ENCODE results near the gene ADK. TPM values are rescaled to one million over a fixed set of nuclear protein-coding genes. Genes with fewer than 3 reads are reported as not detected.

ADK gene
- total RNA-seq, 1 donor from 2014 or later = 39.4 TPM

DNA sequence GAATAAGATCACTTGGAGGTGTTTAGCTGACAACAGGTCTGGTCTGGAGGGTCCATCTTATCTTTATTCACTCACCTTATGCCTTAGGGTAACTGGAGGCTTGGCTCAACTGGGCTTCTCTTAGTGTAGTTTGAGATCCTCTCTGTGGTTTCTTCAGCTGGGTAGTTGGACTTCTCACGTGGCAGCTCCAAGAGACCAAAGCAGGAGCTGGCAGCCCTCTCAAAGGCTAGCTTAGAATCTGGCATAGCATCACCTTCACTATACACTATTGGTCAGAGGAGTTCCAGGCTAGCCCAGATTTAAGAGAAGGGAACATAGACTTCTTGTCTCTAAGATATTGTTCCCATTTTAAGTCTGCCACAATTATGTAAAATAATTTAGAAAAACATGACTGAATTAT, 16.4 kb downstream of the ADK start:
- DNase-seq (ENCODE audit: low read depth) = no peak
- TF ChIP-seq, protein P1, sequence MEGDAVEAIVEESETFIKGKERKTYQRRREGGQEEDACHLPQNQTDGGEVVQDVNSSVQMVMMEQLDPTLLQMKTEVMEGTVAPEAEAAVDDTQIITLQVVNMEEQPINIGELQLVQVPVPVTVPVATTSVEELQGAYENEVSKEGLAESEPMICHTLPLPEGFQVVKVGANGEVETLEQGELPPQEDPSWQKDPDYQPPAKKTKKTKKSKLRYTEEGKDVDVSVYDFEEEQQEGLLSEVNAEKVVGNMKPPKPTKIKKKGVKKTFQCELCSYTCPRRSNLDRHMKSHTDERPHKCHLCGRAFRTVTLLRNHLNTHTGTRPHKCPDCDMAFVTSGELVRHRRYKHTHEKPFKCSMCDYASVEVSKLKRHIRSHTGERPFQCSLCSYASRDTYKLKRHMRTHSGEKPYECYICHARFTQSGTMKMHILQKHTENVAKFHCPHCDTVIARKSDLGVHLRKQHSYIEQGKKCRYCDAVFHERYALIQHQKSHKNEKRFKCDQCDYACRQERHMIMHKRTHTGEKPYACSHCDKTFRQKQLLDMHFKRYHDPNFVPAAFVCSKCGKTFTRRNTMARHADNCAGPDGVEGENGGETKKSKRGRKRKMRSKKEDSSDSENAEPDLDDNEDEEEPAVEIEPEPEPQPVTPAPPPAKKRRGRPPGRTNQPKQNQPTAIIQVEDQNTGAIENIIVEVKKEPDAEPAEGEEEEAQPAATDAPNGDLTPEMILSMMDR (conservative IDR thresholded peaks at IDR 0.05; ENCODE audit: low read depth, low read length) = no peak
- H3K4me3 ChIP-seq (ENCODE audit: low read depth, low read length) = no peak overlapping the region

DNA sequence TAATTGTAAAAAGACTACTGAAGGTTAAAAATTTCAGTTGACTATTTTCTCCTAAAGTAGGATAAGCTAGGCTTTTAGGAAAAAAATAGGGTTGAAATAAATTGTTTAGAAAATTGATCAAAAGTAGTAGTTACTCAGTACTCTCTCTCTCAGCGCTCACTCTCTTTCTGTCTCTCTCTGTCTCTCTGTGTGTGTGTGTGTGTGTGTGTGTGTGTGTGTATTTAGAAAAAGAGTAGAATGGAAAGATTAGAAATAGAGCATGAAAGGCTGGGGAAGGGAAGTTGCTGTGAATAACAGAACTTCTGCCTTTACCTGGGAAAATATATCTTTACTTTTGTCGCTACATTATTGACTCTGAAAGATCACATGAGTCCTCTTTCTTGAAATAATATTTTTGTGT, 20.6 kb downstream of the ADK start:
- H3K4me3 ChIP-seq (ENCODE audit: low read depth, low read length) = no peak overlapping the region
- no peak for DNase-seq (ENCODE audit: low read depth)
- TF ChIP-seq, protein P1 (conservative IDR thresholded peaks at IDR 0.05; ENCODE audit: low read depth, low read length) = no peak

DNA sequence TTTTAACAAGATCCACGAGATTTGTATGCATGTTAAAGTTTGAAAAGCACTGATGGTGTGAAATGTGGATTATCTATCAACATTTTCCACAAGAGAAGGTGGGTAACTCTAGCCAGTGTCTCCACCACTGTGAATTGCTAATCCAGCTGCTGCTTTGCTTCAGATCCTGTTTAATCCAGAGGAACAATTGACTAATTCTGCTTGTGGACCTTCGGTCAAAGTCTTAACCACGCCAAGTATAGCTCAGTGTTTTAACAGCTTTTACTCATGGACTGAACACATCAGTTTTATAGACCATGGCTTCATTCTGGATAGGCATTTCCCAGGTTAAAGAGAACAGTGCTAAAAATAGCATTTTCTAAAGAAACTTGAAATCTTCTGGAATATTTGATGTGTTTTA, 23.5 kb downstream of the ADK start:
- DNase-seq (ENCODE audit: low read depth) = no peak
- no peak overlapping the region for H3K4me3 ChIP-seq (ENCODE audit: low read depth, low read length)
- TF ChIP-seq, protein P1 (conservative IDR thresholded peaks at IDR 0.05; ENCODE audit: low read depth, low read length) = no peak

DNA sequence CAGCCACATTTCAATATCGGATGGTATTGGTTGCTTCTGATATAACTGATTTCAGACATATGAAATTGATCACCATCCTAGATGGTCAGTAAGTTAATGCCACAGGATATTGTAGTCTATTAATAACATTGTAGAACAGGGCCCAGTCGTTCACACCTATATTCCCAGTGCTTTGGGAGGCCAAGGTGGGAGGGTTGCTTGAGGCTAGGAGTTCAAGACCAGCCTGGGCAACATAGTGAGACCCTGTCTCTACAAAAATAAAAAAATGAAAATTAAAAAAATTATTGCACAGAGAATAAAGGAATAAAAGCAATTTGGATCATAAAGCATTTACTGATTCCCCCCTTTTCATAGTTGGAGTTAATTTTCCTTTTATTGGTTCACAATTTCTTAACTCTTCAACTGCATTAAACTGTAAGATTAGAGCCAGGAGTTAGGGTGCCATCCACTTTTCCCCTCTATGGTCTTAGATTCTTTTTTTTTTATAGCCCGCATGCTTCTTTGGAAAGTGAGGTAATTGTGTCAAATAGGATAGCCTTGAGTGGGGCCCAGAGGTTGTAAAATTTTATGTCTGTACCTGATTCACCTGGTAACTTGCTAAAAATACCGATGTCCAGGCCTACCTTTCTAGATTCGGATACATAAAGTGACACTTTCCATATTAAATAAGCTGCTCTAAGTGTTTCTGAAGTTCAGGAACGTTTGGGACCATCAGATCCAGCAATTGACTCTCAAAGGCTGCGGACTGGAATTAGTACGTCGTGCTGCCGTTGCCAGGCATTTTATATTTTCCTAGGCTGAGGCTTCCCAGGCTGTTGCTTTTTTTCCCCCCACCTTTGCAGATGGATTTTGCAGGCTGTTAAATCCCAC, 24.7 kb downstream of the ADK start:
- peak overlapping the region; percentile 97 for H3K4me3 ChIP-seq (ENCODE audit: low read depth, low read length)
- DNase-seq (ENCODE audit: low read depth) = no peak
- TF ChIP-seq, protein P1 (conservative IDR thresholded peaks at IDR 0.05; ENCODE audit: low read depth, low read length) = no peak

DNA sequence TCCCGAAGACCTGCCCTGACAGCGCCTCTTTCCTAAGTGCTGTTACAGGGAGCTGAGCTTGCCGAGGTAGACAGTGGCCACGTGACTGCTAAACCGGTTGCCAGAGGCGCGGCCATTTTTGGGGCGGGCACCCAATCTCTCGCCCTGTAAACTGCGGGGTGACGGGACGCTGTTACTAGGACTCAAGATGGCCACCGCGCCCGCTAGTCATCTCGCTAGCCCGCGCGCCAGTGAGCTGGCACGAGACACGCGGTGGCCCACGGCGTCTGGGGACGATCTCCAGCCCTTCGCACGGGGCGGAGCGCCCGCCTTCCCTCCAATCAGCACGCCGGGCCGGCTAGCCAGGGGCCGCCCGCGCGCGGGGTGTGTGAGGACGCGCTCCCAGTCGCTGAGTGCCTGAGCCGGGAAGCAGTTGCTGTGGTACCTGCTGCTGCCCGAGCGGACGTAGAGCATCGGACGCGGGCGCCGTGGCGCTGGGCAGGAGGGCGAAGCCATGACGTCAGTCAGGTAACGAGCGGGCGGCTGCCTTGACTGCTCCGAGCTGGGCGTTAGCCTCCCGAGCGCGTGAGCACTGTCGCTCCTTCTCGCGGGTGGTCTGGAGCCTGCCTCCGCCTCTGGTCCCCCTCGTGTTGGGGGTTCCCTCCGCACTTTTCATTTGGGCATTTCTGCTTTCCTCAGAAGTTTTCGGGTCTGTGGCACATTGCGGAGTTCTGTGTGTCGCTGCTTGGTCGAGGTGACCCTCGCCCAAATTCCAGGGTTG, 25.5 kb downstream of the ADK start:
- TF ChIP-seq, protein P1 (conservative IDR thresholded peaks at IDR 0.05; ENCODE audit: low read depth, low read length) = no peak
- H3K4me3 ChIP-seq (ENCODE audit: low read depth, low read length) = peak overlapping the region; percentile 97
- peak; percentile 48 for DNase-seq (ENCODE audit: low read depth)

DNA sequence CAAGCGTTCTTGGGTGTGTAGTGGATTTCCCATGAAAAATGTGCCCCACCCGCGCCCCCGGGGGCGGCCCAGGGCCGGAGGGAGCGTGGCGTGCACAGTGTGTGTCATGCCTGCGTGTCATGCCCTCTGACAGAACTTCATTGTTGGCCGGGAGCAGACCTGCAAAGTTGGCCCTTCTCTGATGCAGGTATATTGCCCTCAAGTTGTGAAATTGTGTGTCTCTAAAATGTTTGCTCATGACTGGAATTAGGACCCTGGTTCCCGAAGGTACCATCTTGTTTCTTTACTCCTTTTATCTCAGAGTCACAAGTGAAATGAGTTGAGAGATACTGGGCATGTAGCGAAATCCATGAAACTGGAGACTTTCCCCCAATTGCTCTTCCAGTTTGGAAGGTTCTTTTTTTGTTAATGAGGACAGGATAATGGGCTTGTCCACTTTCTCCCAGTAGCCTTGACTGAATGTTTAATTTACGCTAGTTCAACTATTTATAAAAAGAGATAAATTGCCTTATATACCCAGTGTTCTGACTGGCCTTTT, 26.2 kb downstream of the ADK start:
- TF ChIP-seq, protein P1 (conservative IDR thresholded peaks at IDR 0.05; ENCODE audit: low read depth, low read length) = no peak
- peak overlapping the region; percentile 97 for H3K4me3 ChIP-seq (ENCODE audit: low read depth, low read length)
- DNase-seq (ENCODE audit: low read depth) = no peak

Data from epithelial cell of proximal tubule (primary cell).